Measurements from ENCODE around the gene TSC1.

DNA sequence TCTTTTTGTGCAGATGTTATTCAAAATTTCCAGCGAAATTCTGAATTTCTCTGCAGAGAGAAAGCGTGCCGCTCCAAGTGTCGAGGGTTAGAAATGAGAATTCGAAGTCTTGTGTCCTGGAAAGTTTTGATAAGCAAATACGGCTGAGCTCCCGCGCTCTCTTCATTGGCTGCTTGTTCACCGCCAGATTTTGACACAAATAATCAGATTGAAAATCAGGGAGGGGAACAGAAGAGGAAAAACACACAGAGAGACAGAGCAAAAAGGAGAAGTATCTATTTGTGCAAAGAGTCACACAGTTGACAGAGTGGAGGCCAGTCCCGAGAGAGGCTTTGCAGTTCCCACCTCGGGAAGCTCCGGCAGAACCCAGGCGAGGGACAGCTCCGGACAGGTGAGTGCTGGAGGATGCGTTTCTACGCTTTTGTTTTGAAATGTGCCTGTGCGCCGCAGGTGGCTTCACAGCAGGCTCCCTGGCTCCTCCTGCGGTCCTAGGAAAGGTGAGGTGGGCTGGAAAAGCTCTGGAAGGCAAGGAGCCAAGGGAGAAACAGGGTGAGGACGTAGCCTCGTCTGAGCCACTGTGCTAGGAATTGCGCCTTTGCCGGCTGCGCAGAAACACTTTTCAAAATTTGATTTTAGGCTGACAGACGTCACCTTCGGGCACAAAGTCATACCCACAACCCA lies 34.2 kb upstream of the TSC1 start, which contains the start of gene GFI1B:
- TF ChIP-seq RFX5 (IDR thresholded peaks at IDR 0.05) (no peak), CEBPB (IDR thresholded peaks at IDR 0.05) (no peak), POLR2A (IDR thresholded peaks at IDR 0.05; ENCODE audit: low read length) (no peak), RAD21 (conservative IDR thresholded peaks at IDR 0.05 in 1 of 2, IDR thresholded peaks at IDR 0.05 in 1 of 2) (no peak), MAFK (IDR thresholded peaks at IDR 0.05; ENCODE audit: partially characterized antibody) (no peak)
- TF ChIP-seq, protein P1, sequence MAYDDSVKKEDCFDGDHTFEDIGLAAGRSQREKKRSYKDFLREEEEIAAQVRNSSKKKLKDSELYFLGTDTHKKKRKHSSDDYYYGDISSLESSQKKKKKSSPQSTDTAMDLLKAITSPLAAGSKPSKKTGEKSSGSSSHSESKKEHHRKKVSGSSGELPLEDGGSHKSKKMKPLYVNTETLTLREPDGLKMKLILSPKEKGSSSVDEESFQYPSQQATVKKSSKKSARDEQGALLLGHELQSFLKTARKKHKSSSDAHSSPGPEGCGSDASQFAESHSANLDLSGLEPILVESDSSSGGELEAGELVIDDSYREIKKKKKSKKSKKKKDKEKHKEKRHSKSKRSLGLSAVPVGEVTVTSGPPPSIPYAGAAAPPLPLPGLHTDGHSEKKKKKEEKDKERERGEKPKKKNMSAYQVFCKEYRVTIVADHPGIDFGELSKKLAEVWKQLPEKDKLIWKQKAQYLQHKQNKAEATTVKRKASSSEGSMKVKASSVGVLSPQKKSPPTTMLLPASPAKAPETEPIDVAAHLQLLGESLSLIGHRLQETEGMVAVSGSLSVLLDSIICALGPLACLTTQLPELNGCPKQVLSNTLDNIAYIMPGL (CRISPR knock-in tag; IDR thresholded peaks at IDR 0.05; ENCODE audit: borderline replicate concordance), result no peak
- TF ChIP-seq, protein P2, sequence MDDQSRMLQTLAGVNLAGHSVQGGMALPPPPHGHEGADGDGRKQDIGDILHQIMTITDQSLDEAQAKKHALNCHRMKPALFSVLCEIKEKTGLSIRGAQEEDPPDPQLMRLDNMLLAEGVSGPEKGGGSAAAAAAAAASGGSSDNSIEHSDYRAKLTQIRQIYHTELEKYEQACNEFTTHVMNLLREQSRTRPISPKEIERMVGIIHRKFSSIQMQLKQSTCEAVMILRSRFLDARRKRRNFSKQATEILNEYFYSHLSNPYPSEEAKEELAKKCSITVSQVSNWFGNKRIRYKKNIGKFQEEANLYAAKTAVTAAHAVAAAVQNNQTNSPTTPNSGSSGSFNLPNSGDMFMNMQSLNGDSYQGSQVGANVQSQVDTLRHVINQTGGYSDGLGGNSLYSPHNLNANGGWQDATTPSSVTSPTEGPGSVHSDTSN (IDR thresholded peaks at IDR 0.05), result no peak
- TF ChIP-seq, protein P3, sequence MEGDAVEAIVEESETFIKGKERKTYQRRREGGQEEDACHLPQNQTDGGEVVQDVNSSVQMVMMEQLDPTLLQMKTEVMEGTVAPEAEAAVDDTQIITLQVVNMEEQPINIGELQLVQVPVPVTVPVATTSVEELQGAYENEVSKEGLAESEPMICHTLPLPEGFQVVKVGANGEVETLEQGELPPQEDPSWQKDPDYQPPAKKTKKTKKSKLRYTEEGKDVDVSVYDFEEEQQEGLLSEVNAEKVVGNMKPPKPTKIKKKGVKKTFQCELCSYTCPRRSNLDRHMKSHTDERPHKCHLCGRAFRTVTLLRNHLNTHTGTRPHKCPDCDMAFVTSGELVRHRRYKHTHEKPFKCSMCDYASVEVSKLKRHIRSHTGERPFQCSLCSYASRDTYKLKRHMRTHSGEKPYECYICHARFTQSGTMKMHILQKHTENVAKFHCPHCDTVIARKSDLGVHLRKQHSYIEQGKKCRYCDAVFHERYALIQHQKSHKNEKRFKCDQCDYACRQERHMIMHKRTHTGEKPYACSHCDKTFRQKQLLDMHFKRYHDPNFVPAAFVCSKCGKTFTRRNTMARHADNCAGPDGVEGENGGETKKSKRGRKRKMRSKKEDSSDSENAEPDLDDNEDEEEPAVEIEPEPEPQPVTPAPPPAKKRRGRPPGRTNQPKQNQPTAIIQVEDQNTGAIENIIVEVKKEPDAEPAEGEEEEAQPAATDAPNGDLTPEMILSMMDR (IDR thresholded peaks at IDR 0.05), result no peak
- TF ChIP-seq, protein P4, sequence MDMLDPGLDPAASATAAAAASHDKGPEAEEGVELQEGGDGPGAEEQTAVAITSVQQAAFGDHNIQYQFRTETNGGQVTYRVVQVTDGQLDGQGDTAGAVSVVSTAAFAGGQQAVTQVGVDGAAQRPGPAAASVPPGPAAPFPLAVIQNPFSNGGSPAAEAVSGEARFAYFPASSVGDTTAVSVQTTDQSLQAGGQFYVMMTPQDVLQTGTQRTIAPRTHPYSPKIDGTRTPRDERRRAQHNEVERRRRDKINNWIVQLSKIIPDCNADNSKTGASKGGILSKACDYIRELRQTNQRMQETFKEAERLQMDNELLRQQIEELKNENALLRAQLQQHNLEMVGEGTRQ (IDR thresholded peaks at IDR 0.05), result no peak
- TF ChIP-seq, protein P5, sequence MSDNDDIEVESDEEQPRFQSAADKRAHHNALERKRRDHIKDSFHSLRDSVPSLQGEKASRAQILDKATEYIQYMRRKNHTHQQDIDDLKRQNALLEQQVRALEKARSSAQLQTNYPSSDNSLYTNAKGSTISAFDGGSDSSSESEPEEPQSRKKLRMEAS (IDR thresholded peaks at IDR 0.05), result no peak
